PC-9 (cell line): ENCODE results near the gene URB2. TPM values are rescaled to one million over a fixed set of nuclear protein-coding genes. Genes with fewer than 3 reads are reported as not detected.

Experiments
- BruUV-seq: library from RNA; stranded (reverse); fragments of 400-500 nt; replicated peaks from 2 replicates; lab custom pipeline; 2021; lab: Mats Ljungman, UMichigan
- CTCF ChIA-PET: fragments of 300-600 bp; sonication (Branson Sonifier 250); formaldehyde crosslinking; loops from one replicate; lab custom pipeline; 2022; ENCODE audit warnings: antibody characterized with exemption; lab: Charles Lee
- POLR2A ChIA-PET: fragments of 300-600 bp; sonication (Branson Sonifier 250); formaldehyde crosslinking; loops from one replicate; lab custom pipeline; 2022; ENCODE audit warnings: antibody characterized with exemption; ENCODE audit not compliant: unreplicated experiment; lab: Charles Lee
- DNase-seq, 2 experiments: peaks; one replicate each; pipeline versions ENCODE4 v3.0.0 to v3.0.0-alpha.2; 2015 to 2022; ENCODE audit warnings: mixed read lengths in 1 of 2
- H2AFZ ChIP-seq: fragments of 200-600 bp; sonication (generic); 2 replicates; pipeline ENCODE4 v1.8.1; 2017; ENCODE audit warnings: antibody characterized with exemption
- H3F3A ChIP-seq: fragments of 200-600 bp; sonication (generic); 2 replicates; pipeline ENCODE4 v1.8.1; 2017; ENCODE audit warnings: antibody characterized with exemption, mild to moderate bottlenecking, low read depth; ENCODE audit not compliant: insufficient read depth
- H3K27ac ChIP-seq: fragments of 200-600 bp; sonication (generic); 2 replicates; pipeline ENCODE4 v1.6.1; 2016; ENCODE audit warnings: mixed run types
- H3K27me3 ChIP-seq: fragments of 200-600 bp; sonication (generic); 2 replicates; pipeline ENCODE4 v1.6.1; 2016; ENCODE audit warnings: low read depth, mixed run types; ENCODE audit not compliant: insufficient read depth
- H3K36me3 ChIP-seq: fragments of 200-600 bp; sonication (generic); 2 replicates; pipeline ENCODE4 v1.6.1; 2016; ENCODE audit warnings: low read depth, mixed run types
- H3K4me1 ChIP-seq: fragments of 200-600 bp; sonication (generic); replicated peaks from 2 replicates; pipeline ENCODE4 v1.6.1; 2016; ENCODE audit warnings: mixed run types; ENCODE audit not compliant: insufficient read depth
- H3K4me2 ChIP-seq: fragments of 200-600 bp; sonication (generic); 2 replicates; pipeline ENCODE4 v1.6.1; 2017; ENCODE audit warnings: mixed run types
- H3K4me3 ChIP-seq: fragments of 200-600 bp; sonication (generic); 2 replicates; pipeline ENCODE4 v1.6.1; 2016; ENCODE audit warnings: mixed run types
- H3K79me2 ChIP-seq: fragments of 200-600 bp; sonication (generic); 2 replicates; pipeline ENCODE4 v1.6.1; 2017; ENCODE audit warnings: low read depth, mixed run types
- H3K9me2 ChIP-seq: fragments of 200-600 bp; sonication (generic); 2 replicates; pipeline ENCODE4 v1.8.1; 2017; ENCODE audit warnings: mild to moderate bottlenecking; ENCODE audit not compliant: insufficient read depth
- H3K9me3 ChIP-seq: fragments of 200-600 bp; sonication (generic); 2 replicates; pipeline ENCODE4 v1.8.1; 2016; ENCODE audit warnings: low read depth; ENCODE audit not compliant: insufficient read depth
- H4K20me1 ChIP-seq: fragments of 200-600 bp; sonication (generic); 2 replicates; pipeline ENCODE4 v1.8.1; 2017; ENCODE audit not compliant: insufficient read depth
- CTCF ChIP-seq: fragments of 200-600 bp; sonication (generic); conservative IDR thresholded peaks from 2 replicates; pipeline ENCODE4 v1.6.1; 2017; ENCODE audit warnings: mixed run types, antibody characterized with exemption, mild to moderate bottlenecking, moderate library complexity
- EZH2 ChIP-seq: fragments of 200-600 bp; sonication (generic); IDR thresholded peaks from 2 replicates; pipeline ENCODE4 v1.8.0; 2017; ENCODE audit warnings: antibody characterized with exemption, low read depth
- intact Hi-C: fragments of 100-400 bp; cut with micrococcal nuclease; formaldehyde crosslinking; loops from one replicate; pipeline ENCODE4 v1.10.0; 2022; ENCODE audit not compliant: unreplicated experiment
- total RNA-seq: library from RNA; stranded (reverse); gene quantifications from 2 replicates; pipeline ENCODE4 v1.2.3, GENCODE V29; 2021

URB2 gene
- total RNA-seq, 1 experiment from 2014 or later: 6.6 TPM

- Histone ChIP-seq H3K4me2 (no peak overlapping the region), H3K9me3 (no peaks in the 10 kb centered on the region), H3K9me2 (no peaks in the 10 kb centered on the region), H3K27ac (no peak overlapping the region), H3K79me2 (no peaks in the 10 kb centered on the region), H3K4me1 (no peaks in the 10 kb centered on the region), H2AFZ (no peak overlapping the region), H4K20me1 (no peaks in the 10 kb centered on the region), H3K4me3 (no peak overlapping the region), H3F3A (no peaks in the 10 kb centered on the region), H3K27me3 (no peaks in the 10 kb centered on the region), H3K36me3 (0 out of 2 replicates have a peak, but pooled peaks cover 5% of the 10 kb centered on the region)
- no peak for TF ChIP-seq CTCF
- no peak for TF ChIP-seq EZH2
- ChIA-PET CTCF (no interaction called here), POLR2A (no interaction called here)
- DNase-seq: no peak
- no TSS peak for BruUV-seq
- intact Hi-C loops: loop anchor here (2.0 to 10.0 kb wide), 2 partner anchors 48 to 498 kb away; no protein-coding TSS in a partner anchor
These were observed 40.5 kb downstream of the URB2 start for GRCh38 chr1:229666585-229666984.

- Histone ChIP-seq H4K20me1 (no peaks in the 10 kb centered on the region), H3K27me3 (no peaks in the 10 kb centered on the region), H2AFZ (no peak overlapping the region), H3K4me1 (no peaks in the 10 kb centered on the region), H3K27ac (no peak overlapping the region), H3K4me2 (no peak overlapping the region), H3K36me3 (no peaks in the 10 kb centered on the region), H3K9me2 (no peaks in the 10 kb centered on the region), H3K79me2 (no peaks in the 10 kb centered on the region), H3F3A (no peaks in the 10 kb centered on the region), H3K9me3 (no peaks in the 10 kb centered on the region), H3K4me3 (no peak overlapping the region)
- TF ChIP-seq CTCF (no peak), EZH2 (no peak)
- ChIA-PET POLR2A (interaction anchor here (0.6 kb wide), 1 partner anchor 831 kb away, joined by 4 read pairs; no protein-coding TSS in a partner anchor), CTCF (no interaction called here)
- intact Hi-C loops: loop anchor here (10.0 kb wide), 1 partner anchor 495 kb away; no protein-coding TSS in a partner anchor
- BruUV-seq: no TSS peak
- no peak for DNase-seq
These were observed 43.3 kb downstream of the URB2 start for GRCh38 chr1:229669333-229669732.

- Histone ChIP-seq H3K4me1 (no peaks in the 10 kb centered on the region), H3K4me2 (no peak overlapping the region), H3F3A (no peaks in the 10 kb centered on the region), H4K20me1 (no peaks in the 10 kb centered on the region), H3K9me2 (no peaks in the 10 kb centered on the region), H3K36me3 (no peaks in the 10 kb centered on the region), H3K27ac (no peak overlapping the region), H3K9me3 (no peaks in the 10 kb centered on the region), H2AFZ (no peak overlapping the region), H3K4me3 (no peak overlapping the region), H3K79me2 (no peaks in the 10 kb centered on the region), H3K27me3 (no peaks in the 10 kb centered on the region)
- ChIA-PET POLR2A (interaction anchor here (0.9 kb wide), 1 partner anchor 399 kb away, joined by 3 read pairs; no protein-coding TSS in a partner anchor), CTCF (no interaction called here)
- intact Hi-C loops: no loop called here
- TF ChIP-seq EZH2 (no peak), CTCF (no peak)
- no peak for DNase-seq
- BruUV-seq: no TSS peak
These were observed 45.3 kb downstream of the URB2 start for GRCh38 chr1:229671310-229671709.
